ENCODE measurements around the gene HBS1L. TPM values are rescaled to one million over a fixed set of nuclear protein-coding genes. Genes with fewer than 3 reads are reported as not detected.

The HBS1L gene
- polyA plus RNA-seq, 3 donors, result 16.0 to 48.9 (median 36.3) TPM

GRCh38 chr6:135089901-135090300, 35.3 kb upstream of the HBS1L start:
- no peaks in the 10 kb centered on the region for H3K36me3 ChIP-seq (replicated peaks in 1 of 2; ENCODE audit: control insufficient read depth in 1 of 2, insufficient read depth in 2 of 2, low read length in 2 of 2)
- Mint-ChIP-seq H3K36me3 (no peaks in the 10 kb centered on the region), H3K4me3 (no peak overlapping the region), H3K4me1 (peaks cover 20% of the 10 kb centered on the region), H3K27ac (no peak overlapping the region), H3K9me3 (peaks cover 0 to 3% (median 0%) of the 10 kb centered on the region in 7 donors), H3K27me3 (ENCODE audit: low read depth in 3 of 3) (peaks cover 0 to 3% (median 0%) of the 10 kb centered on the region in 3 donors)
- no peaks in the 10 kb centered on the region for H3K27me3 ChIP-seq (ENCODE audit: control insufficient read depth in 2 of 2, insufficient read depth in 2 of 2, low read length in 2 of 2)
- no peaks in the 10 kb centered on the region for H3K79me2 ChIP-seq (ENCODE audit: insufficient read depth, low read length)
- intact Hi-C loops (cut with micrococcal nuclease), result loop anchor here (5.0 kb wide), 1 partner anchor 38 kb away; the partner anchor contains the start of gene HBS1L (in 2 of the 2)
- H3K4me1 ChIP-seq (ENCODE audit: control insufficient read depth in 1 of 2, insufficient read depth in 2 of 2, low read length in 2 of 2), result peaks cover 16 to 26% of the 10 kb centered on the region in 2 donors
- no peaks in the 10 kb centered on the region for H4K20me1 ChIP-seq (ENCODE audit: insufficient read depth, low read length)
- H3K4me3 ChIP-seq (replicated peaks in 1 of 3; ENCODE audit: low read depth in 2 of 3, low read length in 3 of 3), result no peak overlapping the region
- no peak overlapping the region for H2AFZ ChIP-seq (ENCODE audit: insufficient read depth, low read depth, low read length, poor library complexity, severe bottlenecking)
- WGBS (ENCODE audit: insufficient coverage), result no CpG with 5 or more reads among the region's 4 CpGs
- no peak overlapping the region for H3K27ac ChIP-seq (ENCODE audit: low read depth in 1 of 2, low read length in 2 of 2)
- no peak for TF ChIP-seq CTCF (IDR thresholded peaks at IDR 0.05)
- H3K9ac ChIP-seq (ENCODE audit: insufficient read depth, low read length, poor library complexity, severe bottlenecking), result no peak overlapping the region
- no peaks in the 10 kb centered on the region for H3K9me3 ChIP-seq (replicated peaks in 1 of 2; ENCODE audit: control insufficient read depth in 1 of 2, insufficient read depth in 1 of 2, low read length in 2 of 2)
- no peak overlapping the region for H3K4me2 ChIP-seq (replicated peaks; ENCODE audit: extremely low read depth, low read length, poor library complexity, severe bottlenecking)
- no peak for DNase-seq

- Mint-ChIP-seq H3K36me3 (no peaks in the 10 kb centered on the region), H3K27me3 (ENCODE audit: low read depth in 3 of 3) (peaks cover 0 to 3% (median 0%) of the 10 kb centered on the region in 3 donors), H3K4me3 (peak overlapping the region; percentile 74 to 90), H3K27ac (peak overlapping the region; percentile 65 to 92 (median 85)), H3K4me1 (peaks cover 19% of the 10 kb centered on the region), H3K9me3 (peaks cover 0 to 3% (median 0%) of the 10 kb centered on the region in 7 donors)
- H3K4me1 ChIP-seq (ENCODE audit: control insufficient read depth in 1 of 2, insufficient read depth in 2 of 2, low read length in 2 of 2), result peaks cover 16 to 26% of the 10 kb centered on the region in 2 donors
- no peaks in the 10 kb centered on the region for H4K20me1 ChIP-seq (ENCODE audit: insufficient read depth, low read length)
- peak overlapping the region; percentile 81 for H2AFZ ChIP-seq (ENCODE audit: insufficient read depth, low read depth, low read length, poor library complexity, severe bottlenecking)
- DNase-seq, result peak; percentile 70 to 90 (median 81)
- intact Hi-C loops (cut with micrococcal nuclease), result loop anchor here in 1 of 2 donors (5.0 kb wide), 1 partner anchor 37 kb away; the partner anchor contains the start of gene HBS1L
- H3K9ac ChIP-seq (ENCODE audit: insufficient read depth, low read length, poor library complexity, severe bottlenecking), result peak overlapping the region; percentile 66
- no CpG with 5 or more reads among the region's 3 CpGs for WGBS (ENCODE audit: insufficient coverage)
- H3K4me2 ChIP-seq (replicated peaks; ENCODE audit: extremely low read depth, low read length, poor library complexity, severe bottlenecking), result peak overlapping the region; percentile 74
- peak overlapping the region; percentile 46 to 100 (median 92) for H3K4me3 ChIP-seq (replicated peaks in 1 of 3; ENCODE audit: low read depth in 2 of 3, low read length in 3 of 3)
- no peaks in the 10 kb centered on the region for H3K79me2 ChIP-seq (ENCODE audit: insufficient read depth, low read length)
- TF ChIP-seq CTCF (IDR thresholded peaks at IDR 0.05), result peak; percentile 89
- H3K36me3 ChIP-seq (replicated peaks in 1 of 2; ENCODE audit: control insufficient read depth in 1 of 2, insufficient read depth in 2 of 2, low read length in 2 of 2), result no peaks in the 10 kb centered on the region
- H3K27ac ChIP-seq (ENCODE audit: low read depth in 1 of 2, low read length in 2 of 2), result peak overlapping the region in 1 of 2 donors; percentile 92
- H3K27me3 ChIP-seq (ENCODE audit: control insufficient read depth in 2 of 2, insufficient read depth in 2 of 2, low read length in 2 of 2), result no peaks in the 10 kb centered on the region
- no peaks in the 10 kb centered on the region for H3K9me3 ChIP-seq (replicated peaks in 1 of 2; ENCODE audit: control insufficient read depth in 1 of 2, insufficient read depth in 1 of 2, low read length in 2 of 2)
These were observed 34.5 kb upstream of the HBS1L start for GRCh38 chr6:135088818-135089809.
